Activated CD4-positive, alpha-beta T cell treated with anti-CD3 and anti-CD28 coated beads, Interleukin-2, amount 50 U/mL, for 1 hour (primary cell): ENCODE data around the gene CATSPER2.
"Not testable (repeated sequence)": the region's sequence is repeated elsewhere in the genome, so short reads cannot be mapped to it uniquely, and the experiment has no call there.

Source experiments
- DNase-seq: peaks from one replicate; pipeline ENCODE4 v3.0.0-alpha.2; 2020

CATSPER2 gene

GRCh38 chr15:43648649-43649429, at the start of gene CATSPER2:
TSS of gene CATSPER2 (minus strand) at chr15:43648844. CDS start at chr15:43648061, 783 bp downstream.
- DNase-seq = no peak

- DNase-seq = not testable (repeated sequence)
These were observed 44.7 kb upstream of the CATSPER2 start, which contains the start of gene CKMT1A for GRCh38 chr15:43693148-43694022. TSS of gene CKMT1A (plus strand) at chr15:43693859. CDS start at chr15:43694051, 192 bp downstream.

GRCh38 chr15:43692679-43693078, 44.0 kb upstream of the CATSPER2 start:
- DNase-seq = not testable (repeated sequence)

GRCh38 chr15:43689604-43690301, 41.1 kb upstream of the CATSPER2 start:
- not testable (repeated sequence) for DNase-seq

GRCh38 chr15:43674175-43674574, 25.5 kb upstream of the CATSPER2 start:
- DNase-seq = not testable (repeated sequence)

GRCh38 chr15:43666177-43666576, 17.5 kb upstream of the CATSPER2 start:
- not testable (repeated sequence) for DNase-seq

GRCh38 chr15:43663333-43663732, 14.7 kb upstream of the CATSPER2 start:
- not testable (repeated sequence) for DNase-seq

GRCh38 chr15:43662293-43662692, 13.6 kb upstream of the CATSPER2 start:
- not testable (repeated sequence) for DNase-seq

- DNase-seq = not testable (repeated sequence)
These were observed 11.1 kb upstream of the CATSPER2 start for GRCh38 chr15:43659727-43660126.

- not testable (repeated sequence) for DNase-seq
These were observed 834 bp upstream of the CATSPER2 start for GRCh38 chr15:43649430-43649926.

- not testable (repeated sequence) for DNase-seq
These were observed 10.0 kb downstream of the CATSPER2 start for GRCh38 chr15:43638464-43639204.

- not testable (repeated sequence) for DNase-seq
These were observed 21.7 kb downstream of the CATSPER2 start for GRCh38 chr15:43626937-43627336.

- no peak for DNase-seq
These were observed 23.5 kb downstream of the CATSPER2 start for GRCh38 chr15:43625106-43625505.

- DNase-seq = not testable (repeated sequence)
These were observed 26.4 kb downstream of the CATSPER2 start for GRCh38 chr15:43622068-43622799.

GRCh38 chr15:43618700-43619099, 29.9 kb downstream of the CATSPER2 start, which contains the start of gene STRC:
TSS of gene STRC (minus strand) at chr15:43618800. CDS start at chr15:43618722, 78 bp downstream.
- DNase-seq = not testable (repeated sequence)

GRCh38 chr15:43617750-43618149, 30.9 kb downstream of the CATSPER2 start:
- DNase-seq = not testable (repeated sequence)

- not testable (repeated sequence) for DNase-seq
These were observed 46.4 kb downstream of the CATSPER2 start for GRCh38 chr15:43602233-43602632.

GRCh38 chr15:43600200-43600599, 48.4 kb downstream of the CATSPER2 start:
- not testable (repeated sequence) for DNase-seq

GRCh38 chr15:43599131-43599530, 49.5 kb downstream of the CATSPER2 start:
- not testable (repeated sequence) for DNase-seq

GRCh38 chr15:43593328-43594190, 55.1 kb downstream of the CATSPER2 start, which contains the start of gene CKMT1B:
TSS of gene CKMT1B (plus strand) at chr15:43594027. CDS start at chr15:43594219, 192 bp downstream.
- not testable (repeated sequence) for DNase-seq
